SK-N-SH (cell line): ENCODE results near the gene CRIM1. TPM values are rescaled to one million over a fixed set of nuclear protein-coding genes. Genes with fewer than 3 reads are reported as not detected.

Source experiments
- CTCF ChIA-PET: fragments of 300-600, 350-600 bp; formaldehyde crosslinking; extraction: SDS; loops from one replicate; lab custom pipeline; 2021; lab: Yijun Ruan, JAX
- POLR2A ChIA-PET: fragments of 350-600 bp; sonication (Branson Sonifier 250); formaldehyde crosslinking; extraction: SDS; loops from one replicate; lab custom pipeline; 2020; ENCODE audit warnings: antibody characterized with exemption, inconsistent platforms; lab: Yijun Ruan, JAX
- DNase-seq: peaks from one replicate; pipeline ENCODE4 v3.0.0; 2012
- H2AFZ ChIP-seq: fragments of 200-600 bp; sonication (generic); 2 replicates; pipeline ENCODE4 v1.8.1; 2016; ENCODE audit warnings: antibody characterized with exemption, mild to moderate bottlenecking, low read depth
- H3F3A ChIP-seq: fragments of 200-600 bp; sonication (generic); replicated peaks from 2 replicates; pipeline ENCODE3; 2016; ENCODE audit warnings: antibody characterized with exemption, mild to moderate bottlenecking; ENCODE audit not compliant: insufficient read depth
- H3K27ac ChIP-seq, 2 experiments: fragments of 200-500 bp in 1 of 2; fragments of 200-600 bp in 1 of 2; sonication (Bioruptor generic) in 1 of 2; sonication (generic), shearing (Covaris generic) in 1 of 2; 2 replicates each; pipeline versions ENCODE4 v1.5.1 to v1.6.1; 2014 to 2016; ENCODE audit warnings: low read depth in 2 of 2, inconsistent platforms in 1 of 2, low read length in 1 of 2, mild to moderate bottlenecking in 1 of 2, mixed read lengths in 1 of 2
- H3K27me3 ChIP-seq: fragments of 200-600 bp; sonication (generic), shearing (Covaris generic); 2 replicates; pipeline ENCODE4 v1.6.1; 2016; ENCODE audit warnings: mixed run types; ENCODE audit not compliant: insufficient read depth
- H3K36me3 ChIP-seq, 2 experiments: fragments of 200-500 bp in 1 of 2; fragments of 200-600 bp in 1 of 2; sonication (Bioruptor generic) in 1 of 2; sonication (generic) in 1 of 2; replicated peaks in 1 of 2; 2 replicates each; pipeline versions ENCODE3 to v1.5.1; 2014 to 2016; ENCODE audit warnings: low read length in 1 of 2, mild to moderate bottlenecking in 1 of 2; ENCODE audit not compliant: insufficient read depth in 2 of 2, control insufficient read depth in 1 of 2
- H3K4me1 ChIP-seq, 2 experiments: fragments of 200-500 bp in 1 of 2; fragments of 200-600 bp in 1 of 2; sonication (Bioruptor generic) in 1 of 2; sonication (generic), shearing (Covaris generic) in 1 of 2; 2 replicates each; pipeline versions ENCODE4 v1.5.1 to v1.6.1; 2014 to 2016; ENCODE audit warnings: low read depth in 1 of 2, low read length in 1 of 2, mixed run types in 1 of 2; ENCODE audit not compliant: insufficient read depth in 2 of 2, control insufficient read depth in 1 of 2
- H3K4me2 ChIP-seq: fragments of 200-600 bp; sonication (generic), shearing (Covaris generic); 2 replicates; pipeline ENCODE4 v1.6.1; 2017; ENCODE audit warnings: mixed run types
- H3K4me3 ChIP-seq, 2 experiments: fragments of 200-500 bp in 1 of 2; fragments of 200-600 bp in 1 of 2; sonication (Bioruptor generic) in 1 of 2; sonication (generic), shearing (Covaris generic) in 1 of 2; 2 replicates each; pipeline versions ENCODE4 v1.5.1 to v1.8.1; 2014 to 2016; ENCODE audit warnings: low read depth in 2 of 2, inconsistent platforms in 1 of 2, low read length in 1 of 2, mild to moderate bottlenecking in 1 of 2, mixed read lengths in 1 of 2, moderate library complexity in 1 of 2
- H3K79me2 ChIP-seq: fragments of 200-600 bp; sonication (generic); 2 replicates; pipeline ENCODE4 v1.8.1; 2017; ENCODE audit warnings: mild to moderate bottlenecking; ENCODE audit not compliant: insufficient read depth
- H3K9ac ChIP-seq: fragments of 200-600 bp; sonication (generic); 2 replicates; pipeline ENCODE4 v1.6.1; 2017; ENCODE audit warnings: mixed run types
- H3K9me2 ChIP-seq: fragments of 200-600 bp; sonication (generic); 2 replicates; pipeline ENCODE4 v1.6.1; 2017; ENCODE audit warnings: mixed run types
- H3K9me3 ChIP-seq: fragments of 200-600 bp; sonication (generic); 2 replicates; pipeline ENCODE4 v1.6.1; 2017; ENCODE audit warnings: mixed run types, mild to moderate bottlenecking, moderate library complexity
- H4K20me1 ChIP-seq: fragments of 200-600 bp; sonication (generic); 2 replicates; pipeline ENCODE4 v1.6.1; 2017; ENCODE audit warnings: mild to moderate bottlenecking, mixed run types; ENCODE audit not compliant: insufficient read depth
- ELF1 ChIP-seq: IDR thresholded peaks from 2 replicates; pipeline ENCODE4 v1.4.0; 2012
- EP300 ChIP-seq, 2 experiments: IDR thresholded peaks; 2 replicates each; pipeline versions ENCODE4 v1.4.0 to v1.6.1; 2012; ENCODE audit warnings: borderline replicate concordance in 1 of 2, low read depth in 1 of 2, low read length in 1 of 2
- EZH2phosphoT487 ChIP-seq: fragments of 200-600 bp; sonication (generic); IDR thresholded peaks from 2 replicates; pipeline ENCODE4 v1.6.1; 2017; ENCODE audit warnings: low read depth, mixed run types, mild to moderate bottlenecking, antibody characterized with exemption, moderate library complexity, borderline replicate concordance
- FOSL2 ChIP-seq: IDR thresholded peaks from 2 replicates; pipeline ENCODE4 v1.4.0; 2012; ENCODE audit warnings: low read depth, mild to moderate bottlenecking, moderate library complexity, borderline replicate concordance
- GABPA ChIP-seq: IDR thresholded peaks from 2 replicates; pipeline ENCODE4 v1.4.0; 2012; ENCODE audit warnings: low read depth, mild to moderate bottlenecking
- GATA2 ChIP-seq: sonication (generic); formaldehyde crosslinking; IDR thresholded peaks from 2 replicates; pipeline ENCODE4 v1.5.0; 2020; ENCODE audit warnings: mild to moderate bottlenecking, missing genetic modification reagents
- JUND ChIP-seq: IDR thresholded peaks from 2 replicates; pipeline ENCODE4 v1.4.0; 2012
- MEF2A ChIP-seq: IDR thresholded peaks from 2 replicates; pipeline ENCODE4 v1.4.0; 2012; ENCODE audit warnings: low read depth, borderline replicate concordance
- NFIC ChIP-seq: IDR thresholded peaks from 2 replicates; pipeline ENCODE4 v1.4.0; 2012; ENCODE audit warnings: borderline replicate concordance
- NRF1 ChIP-seq: IDR thresholded peaks from 2 replicates; pipeline ENCODE4 v1.6.1; 2012; ENCODE audit warnings: low read depth, mild to moderate bottlenecking, low read length
- POLR2AphosphoS5 ChIP-seq: IDR thresholded peaks from 2 replicates; pipeline ENCODE4 v1.6.1; 2012; ENCODE audit warnings: low read depth, low read length
- RAD21 ChIP-seq: IDR thresholded peaks from 2 replicates; pipeline ENCODE4 v1.6.1; 2012; ENCODE audit warnings: mild to moderate bottlenecking, low read length
- REST ChIP-seq: IDR thresholded peaks from 2 replicates; pipeline ENCODE4 v1.6.1; 2012; ENCODE audit warnings: mild to moderate bottlenecking, low read depth, low read length, moderate library complexity
- RFX5 ChIP-seq: IDR thresholded peaks from 2 replicates; pipeline ENCODE4 v1.6.1; 2012; ENCODE audit warnings: mild to moderate bottlenecking, improper control_type of control experiment, low read length
- RXRA ChIP-seq: IDR thresholded peaks from 2 replicates; pipeline ENCODE4 v1.4.0; 2012; ENCODE audit warnings: low read depth, mild to moderate bottlenecking, borderline replicate concordance
- SIN3A ChIP-seq: IDR thresholded peaks from 2 replicates; pipeline ENCODE4 v1.6.1; 2012; ENCODE audit warnings: low read depth, mild to moderate bottlenecking, low read length, moderate library complexity, borderline replicate concordance
- TAF1 ChIP-seq: IDR thresholded peaks from 2 replicates; pipeline ENCODE4 v1.6.1; 2012; ENCODE audit warnings: low read depth, mild to moderate bottlenecking, low read length, moderate library complexity, borderline replicate concordance
- TEAD4 ChIP-seq: IDR thresholded peaks from 2 replicates; pipeline ENCODE4 v1.4.0; 2012; ENCODE audit warnings: mild to moderate bottlenecking, borderline replicate concordance; ENCODE audit not compliant: insufficient read depth
- YY1 ChIP-seq: IDR thresholded peaks from 2 replicates; pipeline ENCODE4 v1.4.0; 2012; ENCODE audit warnings: low read depth, mild to moderate bottlenecking
- WGBS: methylation state at CpG from one replicate; pipeline ENCODE4 v1.1.6; 2017; ENCODE audit warnings: low lambda C conversion rate; 5-methylcytosine and 5-hydroxymethylcytosine counted together
- polyA plus RNA-seq, 3 experiments: library from polyadenylated mRNA; depleted of rRNA; stranded (reverse); fragments of >200 nt; gene quantifications; 2 replicates each; pipeline ENCODE4 v1.2.3, GENCODE V29; 2012

Gene CRIM1
- polyA plus RNA-seq, 1 of the 3 experiments (the other 2 are of a cell fraction), result 244 TPM

- Histone ChIP-seq H3K27me3 (no peaks in the 10 kb centered on the region), H2AFZ (no peak overlapping the region), H4K20me1 (no peaks in the 10 kb centered on the region), H3K36me3 (peaks cover 60 to 94% of the 10 kb centered on the region in 2 experiments), H3K4me1 (peaks cover 0 to 41% of the 10 kb centered on the region in 2 experiments), H3K9ac (peak overlapping the region; percentile 45), H3K9me2 (no peaks in the 10 kb centered on the region), H3K79me2 (peaks cover 93% of the 10 kb centered on the region), H3K4me3 (no peak overlapping the region), H3K27ac (peak overlapping the region; percentile 75 to 91), H3F3A (peaks cover 92% of the 10 kb centered on the region), H3K9me3 (peaks cover 18% of the 10 kb centered on the region; the same call in 1 of the 2 replicates), H3K4me2 (peak overlapping the region; percentile 37; the same call in 1 of the 2 replicates)
- DNase-seq, result no peak
- whole genome bisulfite sequencing, result 56% methylated on average over 4 of the region's 4 CpGs
- ChIA-PET POLR2A (no interaction called here), CTCF (interaction anchor here (0.9 kb wide), 1 partner anchor 17 kb away, joined by 6 read pairs; no protein-coding TSS in a partner anchor)
- no peak for TF ChIP-seq NRF1
- no peak for TF ChIP-seq GATA2 (CRISPR knock-in tag)
- TF ChIP-seq GABPA, result no peak
- no peak for TF ChIP-seq EP300 (IDR thresholded peaks at IDR 0.05; ENCODE audit: borderline replicate concordance in 1 of 2, low read depth in 1 of 2, low read length in 1 of 2)
- no peak for TF ChIP-seq RXRA
Observed at GRCh38 chr2:36477315-36477714, 121.7 kb downstream of the CRIM1 start.

- Histone ChIP-seq H3K9me2 (no peaks in the 10 kb centered on the region), H3K36me3 (peaks cover 56 to 94% of the 10 kb centered on the region in 2 experiments), H4K20me1 (no peaks in the 10 kb centered on the region), H2AFZ (no peak overlapping the region), H3K27ac (peak overlapping the region; percentile 75 to 91; a peak in 3 of 4 replicates), H3K4me1 (peaks cover 0 to 45% of the 10 kb centered on the region in 2 experiments), H3K4me3 (0 out of 4 replicates have a peak overlapping the region, but pooled peaks of 1 of the 2 experiments have one; percentile 7), H3K4me2 (peak overlapping the region; percentile 37), H3K9ac (peak overlapping the region; percentile 45), H3K27me3 (no peaks in the 10 kb centered on the region), H3F3A (peaks cover 92% of the 10 kb centered on the region), H3K79me2 (peaks cover 93% of the 10 kb centered on the region), H3K9me3 (peaks cover 18% of the 10 kb centered on the region; the same call in 1 of the 2 replicates)
- 10% methylated on average over 2 of the region's 2 CpGs for WGBS
- POLR2A ChIA-PET, result no interaction called here
- DNase-seq, result no peak
- CTCF ChIA-PET, result interaction anchor here (0.9 kb wide), 1 partner anchor 17 kb away, joined by 6 read pairs; no protein-coding TSS in a partner anchor
- TF ChIP-seq YY1, result no peak
- no peak for TF ChIP-seq JUND
- no peak for TF ChIP-seq REST
- no peak for TF ChIP-seq TEAD4
- TF ChIP-seq FOSL2, result no peak
- no peak for TF ChIP-seq TAF1
- TF ChIP-seq EZH2phosphoT487, result no peak
- no peak for TF ChIP-seq ELF1
- no peak for TF ChIP-seq NRF1
- no peak for TF ChIP-seq EP300 (IDR thresholded peaks at IDR 0.05; ENCODE audit: borderline replicate concordance in 1 of 2, low read depth in 1 of 2, low read length in 1 of 2)
- no peak for TF ChIP-seq NFIC
- no peak for TF ChIP-seq POLR2AphosphoS5
- TF ChIP-seq RAD21, result no peak
- TF ChIP-seq SIN3A, result no peak
- no peak for TF ChIP-seq GATA2 (CRISPR knock-in tag)
- TF ChIP-seq RFX5, result no peak
- no peak for TF ChIP-seq MEF2A
Observed at GRCh38 chr2:36477746-36478145, 122.2 kb downstream of the CRIM1 start.
